ENCODE data around the gene BACH1.

GRCh38 chr21:29329406-29329805 is 30.7 kb downstream of the BACH1 start:
- TF ChIP-seq EP300 (conservative IDR thresholded peaks at IDR 0.05; ENCODE audit: poor library complexity, severe bottlenecking) (no peak), CTCF (IDR thresholded peaks at IDR 0.05; ENCODE audit: poor library complexity, severe bottlenecking) (no peak), TAF1 (IDR thresholded peaks at IDR 0.05; ENCODE audit: low read depth) (no peak), POLR2AphosphoS5 (IDR thresholded peaks at IDR 0.05) (no peak), EZH2 (IDR thresholded peaks at IDR 0.05; ENCODE audit: borderline replicate concordance, insufficient read depth, low read length, poor library complexity, severe bottlenecking) (no peak), SMC3 (conservative IDR thresholded peaks at IDR 0.05; ENCODE audit: poor library complexity) (no peak), REST (IDR thresholded peaks at IDR 0.05; ENCODE audit: borderline replicate concordance) (no peak)

All from neural cell (in vitro differentiated cells).